Kidney (tissue), 14 donors: ENCODE data around the gene XIRP2. TPM values are rescaled to one million over a fixed set of nuclear protein-coding genes. Genes with fewer than 3 reads are reported as not detected.

Experiments used
- DNase-seq, 5 donors: peaks; one replicate each; pipeline ENCODE4 v3.0.0-alpha.2; 2013 to 2020
- FAIRE-seq: peaks from 2 replicates; lab custom pipeline; 2012; peaks lifted over from hg19 to GRCh38; lab: Jason Lieb, UNC
- H3K27ac ChIP-seq, 2 donors: one replicate each; pipeline ENCODE4 v1.7.0; 2013; ENCODE audit warnings: low read depth in 2 of 2, low read length in 2 of 2, inconsistent platforms in 1 of 2
- H3K27me3 ChIP-seq: one replicate; pipeline ENCODE4 v1.7.1; 2013; ENCODE audit warnings: low read length, inconsistent platforms; ENCODE audit not compliant: control insufficient read depth, insufficient read depth
- H3K36me3 ChIP-seq, 3 donors: one replicate each; pipeline versions ENCODE4 v1.7.0 to v1.7.1; 2013; ENCODE audit warnings: low read length in 3 of 3, control low read depth in 1 of 3, inconsistent platforms in 1 of 3; ENCODE audit not compliant: insufficient read depth in 3 of 3, control insufficient read depth in 2 of 3
- H3K4me1 ChIP-seq, 3 donors: one replicate each; pipeline versions ENCODE4 v1.7.0 to v1.7.1; 2013; ENCODE audit warnings: low read length in 3 of 3, inconsistent platforms in 1 of 3, low read depth in 1 of 3; ENCODE audit not compliant: control insufficient read depth in 2 of 3, insufficient read depth in 2 of 3
- H3K4me3 ChIP-seq, 3 donors: one replicate each; pipeline versions ENCODE4 v1.7.0 to v1.8.1; 2013; ENCODE audit warnings: low read length in 3 of 3, control low read depth in 1 of 3, inconsistent platforms in 1 of 3
- H3K9ac ChIP-seq, 3 donors: one replicate each; pipeline versions ENCODE4 v1.7.0 to v1.7.1; 2013; ENCODE audit warnings: low read length in 3 of 3, control low read depth in 1 of 3, inconsistent platforms in 1 of 3
- H3K9me3 ChIP-seq, 3 donors: one replicate each; pipeline versions ENCODE4 v1.7.0 to v1.7.1; 2013; ENCODE audit warnings: low read length in 3 of 3, control low read depth in 1 of 3, inconsistent platforms in 1 of 3; ENCODE audit not compliant: control insufficient read depth in 2 of 3, insufficient read depth in 1 of 3
- CTCF ChIP-seq: IDR thresholded peaks from 3 replicates; pipeline ENCODE4 v1.5.1; 2012; ENCODE audit warnings: mild to moderate bottlenecking, moderate library complexity, borderline replicate concordance; ENCODE audit not compliant: insufficient read depth; ENCODE audit errors: extremely low read depth
- intact Hi-C: fragments of 100-400 bp; cut with DNase I; formaldehyde crosslinking; loops from one replicate; pipeline ENCODE4 v1.11.1; 2022
- polyA plus RNA-seq: library from polyadenylated mRNA; stranded (reverse); fragments of 350-450 nt; fragmentation: Illumina TruSeq; extraction: RNeasy Lipid Tissue Mini Kit (QIAGEN cat#74804); gene quantifications from one replicate; pipeline ENCODE4 v1.2.3, GENCODE V29; 2014; ENCODE audit warnings: low read depth, low replicate concordance; ENCODE audit not compliant: insufficient read depth
- total RNA-seq: library from RNA; stranded (reverse); fragmentation: NEBNext Ultra II Directional; extraction: Animal tissue kit (Norgen Biotek cat#: 25700); gene quantifications from one replicate; pipeline ENCODE4 v1.2.1, GENCODE V29; 2021
- donor health status: control.
- donor health status: control.
- donor health status: control.
- donor health status: control.
- donor health status: control.
- donor health status: DM: yes; HTN: yes; CAD: no.
- donor health status: Normal renal cell carcinoma (clear cell type).

XIRP2 gene
- total and polyA plus RNA-seq, 2 donors from 2014 or later = not detected

GRCh38 chr2:167048829-167049228 lies 160.5 kb downstream of the XIRP2 start:
- Histone ChIP-seq H3K27ac (no peak overlapping the region), H3K27me3 (no peaks in the 10 kb centered on the region), H3K4me1 (no peaks in the 10 kb centered on the region), H3K9me3 (no peaks in the 10 kb centered on the region), H3K9ac (no peak overlapping the region), H3K4me3 (no peak overlapping the region), H3K36me3 (no peaks in the 10 kb centered on the region)
- DNase-seq = no peak
- no peak for FAIRE-seq
- no peak for TF ChIP-seq CTCF
- intact Hi-C loops = no loop called here

GRCh38 chr2:167049659-167050058 lies 161.4 kb downstream of the XIRP2 start:
- FAIRE-seq = no peak

GRCh38 chr2:167052825-167053224 lies 164.5 kb downstream of the XIRP2 start:
- Histone ChIP-seq H3K4me3 (no peak overlapping the region), H3K9ac (no peak overlapping the region), H3K27me3 (no peaks in the 10 kb centered on the region), H3K36me3 (no peaks in the 10 kb centered on the region), H3K4me1 (no peaks in the 10 kb centered on the region), H3K9me3 (no peaks in the 10 kb centered on the region), H3K27ac (no peak overlapping the region)
- FAIRE-seq (no peak), DNase-seq (no peak)
- intact Hi-C loops = no loop called here
- no peak for TF ChIP-seq CTCF

More at GRCh38 chr2:167049659-167050058, 161.4 kb downstream of the XIRP2 start:
- no peaks in the 10 kb centered on the region for H3K36me3 ChIP-seq
- no peaks in the 10 kb centered on the region for H3K9me3 ChIP-seq
- no peak overlapping the region for H3K4me3 ChIP-seq
- H3K27me3 ChIP-seq = no peaks in the 10 kb centered on the region
- no peak for TF ChIP-seq CTCF
- no peak overlapping the region for H3K27ac ChIP-seq
- no peak overlapping the region for H3K9ac ChIP-seq
- DNase-seq = no peak
- no peaks in the 10 kb centered on the region for H3K4me1 ChIP-seq
- intact Hi-C loops = no loop called here

GRCh38 chr2:167054881-167055280 lies 166.6 kb downstream of the XIRP2 start:
- H3K4me3 ChIP-seq = no peak overlapping the region
- DNase-seq (no peak), FAIRE-seq (no peak)
- intact Hi-C loops = no loop called here
- H3K36me3 ChIP-seq = no peaks in the 10 kb centered on the region
- no peaks in the 10 kb centered on the region for H3K4me1 ChIP-seq
- H3K9me3 ChIP-seq = no peaks in the 10 kb centered on the region
- no peak for TF ChIP-seq CTCF
- no peaks in the 10 kb centered on the region for H3K27me3 ChIP-seq
- H3K27ac ChIP-seq = no peak overlapping the region
- H3K9ac ChIP-seq = no peak overlapping the region
